A549 (cell line): ENCODE data around the gene ARL3.

Experiments
- BHLHE40 ChIP-seq: IDR thresholded peaks from 2 replicates; pipeline ENCODE4 v1.6.1; 2012; ENCODE audit warnings: low read depth, low read length, inconsistent platforms
- CTCF ChIP-seq: fragments of >200 bp; sonication (Bioruptor Twin); formaldehyde crosslinking; IDR thresholded peaks from 3 replicates; pipeline ENCODE4 v1.5.1; 2016

GRCh38 chr10:102665904-102666509 is 48.2 kb downstream of the ARL3 start:
- TF ChIP-seq BHLHE40 (no peak), CTCF (no peak)
